ENCODE data around the gene NOPCHAP1. TPM values are rescaled to one million over a fixed set of nuclear protein-coding genes. Genes with fewer than 3 reads are reported as not detected.

Gene NOPCHAP1
- total and polyA plus RNA-seq, 2 of the 4 experiments (the other 2 are of a cell fraction) = 5.6 to 9.3 TPM

GRCh38 chr12:104998423-104999346 is 12.6 kb downstream of the NOPCHAP1 start:
- no peaks in the 10 kb centered on the region for H4K20me1 ChIP-seq (ENCODE audit: insufficient read depth, low read length)
- H3K79me1 ChIP-seq (ENCODE audit: low read depth in 1 of 2, low read length in 2 of 2) = peaks cover 0 to 4% of the 10 kb centered on the region in 2 experiments; a peak in 1 of 4 replicates
- POLR2A ChIA-PET (ENCODE audit: unreplicated experiment) = no interaction called here
- DNase-seq (no peak), ATAC-seq (ENCODE audit: low read depth) (no peak)
- no peak overlapping the region for H3K56ac ChIP-seq (ENCODE audit: extremely low read depth, insufficient read depth, low read length)
- peaks cover 23% of the 10 kb centered on the region for H3K36me3 ChIP-seq (ENCODE audit: control insufficient read depth, insufficient read depth, low read length)
- no peak overlapping the region for H3K4ac ChIP-seq (ENCODE audit: low read depth, low read length)
- in situ Hi-C loops (cut with MboI; ENCODE audit: low sequenced_read_pairs) (no loop called here), dilution Hi-C loops (cut with HindIII; ENCODE audit: low sequenced_read_pairs, unreplicated experiment) (no loop called here), intact Hi-C loops (cut with micrococcal nuclease) (no loop called here)
- no peak overlapping the region for H3K9ac ChIP-seq (ENCODE audit: low read depth, low read length)
- H3K9me3 ChIP-seq (ENCODE audit: control insufficient read depth, insufficient read depth, low read length) = no peaks in the 10 kb centered on the region
- H2AK9ac ChIP-seq (replicated peaks; ENCODE audit: low read depth, low read length, poor library complexity) = no peak overlapping the region
- no peak overlapping the region for H3K4me3 ChIP-seq (ENCODE audit: insufficient read depth, low read depth, low read length)
- no peak for TF ChIP-seq CEBPB (IDR thresholded peaks at IDR 0.05; ENCODE audit: low read depth, low read length)
- no peak for TF ChIP-seq SMC3 (IDR thresholded peaks at IDR 0.05; ENCODE audit: low read depth, low read length)
- TF ChIP-seq CHD1 (IDR thresholded peaks at IDR 0.05; ENCODE audit: low read depth, low read length) = no peak
- no peak for TF ChIP-seq MAFK (IDR thresholded peaks at IDR 0.05; ENCODE audit: low read depth, low read length)
- TF ChIP-seq RAD21 (IDR thresholded peaks at IDR 0.05; ENCODE audit: low read length) = no peak
- TF ChIP-seq NFE2L2 (IDR thresholded peaks at IDR 0.05; ENCODE audit: low read depth, low read length) = no peak
- TF ChIP-seq RCOR1 (IDR thresholded peaks at IDR 0.05; ENCODE audit: insufficient replicate concordance, low read length) = no peak
- TF ChIP-seq MAZ (IDR thresholded peaks at IDR 0.05; ENCODE audit: borderline replicate concordance, low read depth, low read length) = no peak
- no peak for TF ChIP-seq USF2 (IDR thresholded peaks at IDR 0.05; ENCODE audit: low read depth, low read length)
- TF ChIP-seq MXI1 (IDR thresholded peaks at IDR 0.05; ENCODE audit: borderline replicate concordance, low read depth, low read length) = no peak
- no peak for TF ChIP-seq RFX5 (IDR thresholded peaks at IDR 0.05; ENCODE audit: low read depth, low read length)
- no peak for TF ChIP-seq BHLHE40 (IDR thresholded peaks at IDR 0.05; ENCODE audit: low read depth, low read length)
- H4K5ac ChIP-seq (ENCODE audit: low read depth, low read length) = no peak overlapping the region
- no TSS peak for BruUV-seq (replicated peaks)
- H4K8ac ChIP-seq (ENCODE audit: low read depth in 2 of 2, low read length in 2 of 2) = no peak overlapping the region
- H3K4me2 ChIP-seq (ENCODE audit: low read depth, low read length) = no peak overlapping the region
- peaks cover 6% of the 10 kb centered on the region; the same call in 1 of the 2 replicates for H3K9me1 ChIP-seq (ENCODE audit: insufficient read depth, low read length)
- no peak overlapping the region for H2BK20ac ChIP-seq (ENCODE audit: low read depth, low read length)
- no peak overlapping the region for H2BK5ac ChIP-seq (ENCODE audit: low read depth, low read length, poor library complexity, severe bottlenecking)
- no peak overlapping the region for H2BK120ac ChIP-seq (ENCODE audit: low read depth, low read length)
- H3K18ac ChIP-seq (ENCODE audit: low read depth, low read length) = no peak overlapping the region
- H3K14ac ChIP-seq (replicated peaks; ENCODE audit: low read depth, low read length) = no peak overlapping the region
- H3K23ac ChIP-seq (ENCODE audit: low read depth, low read length) = no peak overlapping the region
- no peak overlapping the region for H3K27ac ChIP-seq (ENCODE audit: insufficient read depth, low read length)
- no peak overlapping the region for H2BK15ac ChIP-seq (ENCODE audit: low read depth, low read length)
- no peaks in the 10 kb centered on the region for H3K4me1 ChIP-seq (ENCODE audit: control insufficient read depth, insufficient read depth, low read length)
- WGBS, 2 experiments (ENCODE audit: extremely low coverage in 2 of 2, insufficient read length in 1 of 2) = 94% methylated on average over 11 of the region's 15 CpGs; no CpG with 5 or more reads in 1 of the 2 experiments
- no peak overlapping the region for H4K91ac ChIP-seq (ENCODE audit: insufficient read depth, low read depth, low read length)
- H3K27me3 ChIP-seq (ENCODE audit: control insufficient read depth, insufficient read depth, low read length) = no peaks in the 10 kb centered on the region
- CTCF ChIA-PET = no interaction called here
- no peak overlapping the region for H2AK5ac ChIP-seq (ENCODE audit: low read depth, low read length)
- no peak overlapping the region for H2AFZ ChIP-seq (replicated peaks; ENCODE audit: low read length, poor library complexity)

All from IMR-90 (cell line).